HG03460 (cell line): ENCODE data around the gene L3MBTL3.
"Not testable (repeated sequence)": the region's sequence is repeated elsewhere in the genome, so short reads cannot be mapped to it uniquely, and the experiment has no call there.

ENCODE experiments used
- ATAC-seq: cut with Tn5 transposase; IDR thresholded peaks from one replicate; pipeline ENCODE4 v1.9.1; 2021; ENCODE audit not compliant: unreplicated experiment

Gene L3MBTL3

DNA sequence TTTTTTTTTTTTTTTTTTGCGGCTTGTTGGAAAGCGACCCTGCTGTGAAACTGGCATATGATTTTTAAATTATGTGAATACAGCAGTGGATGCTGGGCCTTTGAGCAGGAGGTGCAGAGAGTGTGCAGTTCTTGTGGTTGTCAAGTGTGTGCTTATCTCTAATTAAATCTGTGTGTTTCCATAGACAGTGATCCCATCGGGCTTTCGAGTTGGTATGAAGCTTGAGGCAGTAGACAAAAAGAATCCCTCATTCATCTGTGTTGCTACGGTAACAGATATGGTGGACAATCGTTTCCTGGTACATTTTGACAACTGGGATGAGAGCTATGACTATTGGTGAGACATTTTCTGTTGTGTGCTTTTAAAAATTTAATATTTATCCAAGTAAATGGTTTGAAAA is 52.4 kb downstream of the L3MBTL3 start:
- ATAC-seq = no peak

- ATAC-seq = no peak
These were observed 57.6 kb downstream of the L3MBTL3 start for GRCh38 chr6:130075879-130076460.

GRCh38 chr6:130076512-130076911 is 58.1 kb downstream of the L3MBTL3 start:
- no peak for ATAC-seq

GRCh38 chr6:130090796-130091195 is 72.4 kb downstream of the L3MBTL3 start:
- ATAC-seq = no peak

- ATAC-seq = no peak
These were observed 75.2 kb downstream of the L3MBTL3 start for GRCh38 chr6:130093546-130093945.

DNA sequence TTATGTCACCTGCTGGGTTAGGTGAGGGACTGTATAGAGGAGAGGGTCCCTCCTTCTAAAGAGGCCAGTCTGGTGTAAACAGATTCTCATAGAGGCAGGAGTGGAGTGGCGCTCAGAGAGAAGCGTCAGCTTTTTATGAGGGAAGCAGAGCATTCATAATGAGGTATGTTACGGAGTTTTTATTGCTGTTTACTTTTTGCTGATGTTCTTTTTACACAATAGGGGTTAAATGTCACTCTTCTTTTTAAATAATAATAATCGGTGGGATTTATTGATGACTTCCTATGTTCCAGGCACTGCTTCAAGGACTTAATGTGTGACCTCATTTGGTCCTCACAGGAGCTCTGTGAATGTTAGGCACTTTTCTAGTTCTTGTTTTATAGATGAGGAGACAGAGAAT is 79.9 kb downstream of the L3MBTL3 start:
- no peak for ATAC-seq

GRCh38 chr6:130099119-130099518 is 80.7 kb downstream of the L3MBTL3 start:
- ATAC-seq = no peak

- peak; percentile 88 for ATAC-seq
These were observed 87.8 kb downstream of the L3MBTL3 start for GRCh38 chr6:130105996-130106704.

GRCh38 chr6:130107710-130108109 is 89.3 kb downstream of the L3MBTL3 start:
- no peak for ATAC-seq

- no peak for ATAC-seq
These were observed 92.7 kb downstream of the L3MBTL3 start for GRCh38 chr6:130111031-130111430.

DNA sequence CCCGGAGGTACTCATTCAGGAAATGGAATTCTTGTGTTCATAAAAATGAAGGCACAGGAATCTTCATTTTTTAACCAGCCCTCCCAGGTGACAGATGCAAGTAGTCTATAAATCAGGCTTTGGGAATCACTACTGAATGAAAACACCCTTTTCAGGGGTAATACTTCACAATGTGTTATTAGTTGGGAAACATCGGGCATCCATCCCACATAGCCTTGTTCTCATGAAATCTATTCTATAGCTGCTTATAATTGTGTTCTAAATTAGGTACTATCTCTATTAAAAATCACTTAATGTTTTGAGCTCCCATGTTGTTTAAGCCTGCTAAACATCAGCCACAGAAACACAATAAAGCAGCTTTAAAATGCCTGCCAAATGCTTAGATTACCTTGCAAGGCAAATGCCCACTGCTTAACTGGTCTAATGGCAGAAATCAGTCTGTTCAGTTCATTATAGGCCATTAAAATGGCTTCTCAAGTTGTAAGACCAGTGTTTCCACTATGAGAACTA is 94.9 kb downstream of the L3MBTL3 start:
- ATAC-seq = no peak

GRCh38 chr6:130115036-130115435 is 96.7 kb downstream of the L3MBTL3 start:
- peak; percentile 93 for ATAC-seq

- no peak for ATAC-seq
These were observed 97.9 kb downstream of the L3MBTL3 start for GRCh38 chr6:130116273-130116672.

DNA sequence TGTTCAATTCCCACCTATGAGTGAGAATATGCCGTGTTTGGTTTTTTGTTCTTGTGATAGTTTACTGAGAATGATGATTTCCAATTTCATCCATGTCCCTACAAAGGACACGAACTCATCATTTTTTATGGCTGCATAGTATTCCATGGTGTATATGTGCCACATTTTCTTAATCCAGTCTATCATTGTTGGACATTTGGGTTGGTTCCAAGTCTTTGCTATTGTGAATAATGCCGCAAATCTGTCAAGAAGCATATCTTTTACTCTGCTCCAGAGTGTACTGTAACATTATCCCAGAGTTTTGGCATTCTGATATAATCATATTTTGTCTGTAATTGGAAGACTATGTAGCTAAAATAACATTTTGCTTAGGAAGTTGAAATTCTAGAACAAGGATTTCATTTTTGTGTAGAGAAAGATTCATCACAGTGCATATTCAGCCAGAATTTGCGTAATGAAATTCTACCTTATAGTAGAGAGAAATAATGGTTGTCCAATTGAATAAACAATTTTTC is 98.9 kb downstream of the L3MBTL3 start:
- ATAC-seq = not testable (repeated sequence)

GRCh38 chr6:130118236-130118635 is 99.9 kb downstream of the L3MBTL3 start:
- no peak for ATAC-seq

DNA sequence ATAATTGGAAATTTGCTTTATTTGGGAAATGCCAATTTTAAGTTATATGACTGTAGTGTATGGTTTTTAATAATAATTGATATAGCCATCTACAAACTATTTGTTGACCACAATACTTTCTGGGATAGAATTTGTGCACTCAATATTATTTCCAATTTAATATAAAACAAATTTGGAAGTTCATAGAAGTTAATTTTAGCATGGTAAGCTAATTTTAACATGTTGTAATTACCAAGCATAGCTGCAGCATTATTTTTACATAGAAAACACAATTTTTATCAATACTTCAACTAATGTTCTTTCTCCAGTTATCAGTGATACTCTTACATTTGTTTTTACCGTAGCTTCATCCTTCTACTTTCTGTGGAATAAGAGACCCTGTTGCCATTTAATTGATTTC is 100.8 kb downstream of the L3MBTL3 start:
- ATAC-seq = no peak

GRCh38 chr6:130120731-130121130 is 102.3 kb downstream of the L3MBTL3 start:
- ATAC-seq = no peak

DNA sequence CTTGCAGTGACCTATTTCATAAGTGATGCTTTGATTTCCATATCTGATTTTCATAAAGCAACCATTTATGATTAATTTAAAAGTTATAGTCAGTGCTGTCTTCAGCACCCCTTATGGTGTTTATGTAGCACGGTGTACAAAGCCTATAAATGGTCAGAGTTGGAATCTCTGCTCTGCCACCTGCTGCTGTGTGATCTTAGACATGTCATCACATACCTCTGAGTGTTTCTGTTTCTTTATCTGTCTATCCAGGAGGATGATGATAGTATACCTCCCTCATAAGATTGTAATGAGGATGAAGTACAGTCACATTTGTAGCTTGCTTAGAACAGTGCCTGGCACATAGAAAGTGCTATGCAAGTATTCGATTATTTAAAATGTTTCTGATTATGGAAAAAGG is 103.9 kb downstream of the L3MBTL3 start:
- ATAC-seq = no peak

GRCh38 chr6:130127195-130127594 is 108.8 kb downstream of the L3MBTL3 start:
- ATAC-seq = no peak

GRCh38 chr6:130128326-130128725 is 109.9 kb downstream of the L3MBTL3 start:
- ATAC-seq = no peak

- ATAC-seq = no peak
These were observed 111.4 kb downstream of the L3MBTL3 start for GRCh38 chr6:130129762-130130246.

- peak; percentile 71 for ATAC-seq
These were observed 113.9 kb downstream of the L3MBTL3 start for GRCh38 chr6:130132286-130132701.
